BJ (cell line): Measurements from ENCODE around the gene CREB3L2. TPM values are rescaled to one million over a fixed set of nuclear protein-coding genes. Genes with fewer than 3 reads are reported as not detected.

Source experiments
- CTCF ChIA-PET: fragments of 350-600 bp; formaldehyde crosslinking; extraction: SDS; loops from one replicate; lab custom pipeline; 2021; ENCODE audit warnings: antibody characterized with exemption, inconsistent platforms; lab: Yijun Ruan, JAX
- POLR2A ChIA-PET: fragments of 300-600 bp; sonication (Branson Sonifier 250); formaldehyde crosslinking; extraction: SDS; loops from one replicate; lab custom pipeline; 2021; ENCODE audit warnings: antibody characterized with exemption; lab: Charles Lee
- DNase-seq: peaks from one replicate; pipeline ENCODE4 v3.0.0-alpha.2; 2011; ENCODE audit warnings: low read depth
- H3K27me3 ChIP-seq: 2 replicates; pipeline ENCODE4 v1.6.0; 2011; ENCODE audit warnings: low read length; ENCODE audit not compliant: control insufficient read depth, insufficient read depth
- H3K36me3 ChIP-seq: 2 replicates; pipeline ENCODE4 v1.5.1; 2011; ENCODE audit warnings: low read length; ENCODE audit not compliant: control insufficient read depth, insufficient read depth
- H3K4me3 ChIP-seq: 2 replicates; pipeline ENCODE4 v1.5.1; 2011; ENCODE audit warnings: low read depth, mild to moderate bottlenecking, control low read depth, low read length
- polyA plus RNA-seq: library from polyadenylated mRNA; depleted of rRNA; stranded (reverse); fragments of >200 nt; gene quantifications from 2 replicates; pipeline ENCODE4 v1.2.3, GENCODE V29; 2011
- TF ChIP-seq, protein P1 (sequence below): IDR thresholded peaks from 2 replicates; pipeline ENCODE4 v1.5.1; 2011; ENCODE audit warnings: low read depth, mild to moderate bottlenecking, control low read depth, inconsistent platforms, low read length, moderate library complexity; ENCODE audit not compliant: insufficient read depth

CREB3L2 gene
- polyA plus RNA-seq, 1 experiment, result 62.2 TPM

DNA sequence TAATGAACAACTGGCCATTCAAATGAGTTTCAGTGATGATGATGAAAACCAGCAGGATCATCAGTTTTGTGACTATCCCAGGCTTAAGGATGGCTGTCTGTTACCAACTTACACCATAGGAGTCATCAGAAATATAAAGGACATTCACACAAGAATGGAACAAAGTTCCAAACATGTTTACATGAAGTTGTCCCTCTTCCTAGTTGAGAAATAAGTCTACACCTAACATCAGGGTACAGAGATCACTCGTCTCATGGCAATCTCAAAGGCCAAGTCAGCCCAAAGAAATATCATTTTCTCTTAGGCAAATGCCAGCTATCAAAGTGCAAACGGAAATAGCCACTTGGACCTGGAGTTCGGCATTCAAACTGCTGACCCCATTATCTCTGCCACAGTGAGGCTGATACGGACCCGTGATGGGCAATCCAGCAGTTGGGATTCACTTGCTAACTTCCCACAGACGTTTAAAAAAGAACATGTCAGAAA, 53.0 kb downstream of the CREB3L2 start:
- no peaks in the 10 kb centered on the region for H3K36me3 ChIP-seq
- no peaks in the 10 kb centered on the region for H3K27me3 ChIP-seq
- CTCF ChIA-PET, result interaction anchor here (0.6 kb wide), 1 partner anchor 343 kb away, joined by 3 read pairs; no protein-coding TSS in a partner anchor
- TF ChIP-seq, protein P1, sequence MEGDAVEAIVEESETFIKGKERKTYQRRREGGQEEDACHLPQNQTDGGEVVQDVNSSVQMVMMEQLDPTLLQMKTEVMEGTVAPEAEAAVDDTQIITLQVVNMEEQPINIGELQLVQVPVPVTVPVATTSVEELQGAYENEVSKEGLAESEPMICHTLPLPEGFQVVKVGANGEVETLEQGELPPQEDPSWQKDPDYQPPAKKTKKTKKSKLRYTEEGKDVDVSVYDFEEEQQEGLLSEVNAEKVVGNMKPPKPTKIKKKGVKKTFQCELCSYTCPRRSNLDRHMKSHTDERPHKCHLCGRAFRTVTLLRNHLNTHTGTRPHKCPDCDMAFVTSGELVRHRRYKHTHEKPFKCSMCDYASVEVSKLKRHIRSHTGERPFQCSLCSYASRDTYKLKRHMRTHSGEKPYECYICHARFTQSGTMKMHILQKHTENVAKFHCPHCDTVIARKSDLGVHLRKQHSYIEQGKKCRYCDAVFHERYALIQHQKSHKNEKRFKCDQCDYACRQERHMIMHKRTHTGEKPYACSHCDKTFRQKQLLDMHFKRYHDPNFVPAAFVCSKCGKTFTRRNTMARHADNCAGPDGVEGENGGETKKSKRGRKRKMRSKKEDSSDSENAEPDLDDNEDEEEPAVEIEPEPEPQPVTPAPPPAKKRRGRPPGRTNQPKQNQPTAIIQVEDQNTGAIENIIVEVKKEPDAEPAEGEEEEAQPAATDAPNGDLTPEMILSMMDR, result no peak
- POLR2A ChIA-PET, result no interaction called here
- no peak for DNase-seq
- no peak overlapping the region for H3K4me3 ChIP-seq

DNA sequence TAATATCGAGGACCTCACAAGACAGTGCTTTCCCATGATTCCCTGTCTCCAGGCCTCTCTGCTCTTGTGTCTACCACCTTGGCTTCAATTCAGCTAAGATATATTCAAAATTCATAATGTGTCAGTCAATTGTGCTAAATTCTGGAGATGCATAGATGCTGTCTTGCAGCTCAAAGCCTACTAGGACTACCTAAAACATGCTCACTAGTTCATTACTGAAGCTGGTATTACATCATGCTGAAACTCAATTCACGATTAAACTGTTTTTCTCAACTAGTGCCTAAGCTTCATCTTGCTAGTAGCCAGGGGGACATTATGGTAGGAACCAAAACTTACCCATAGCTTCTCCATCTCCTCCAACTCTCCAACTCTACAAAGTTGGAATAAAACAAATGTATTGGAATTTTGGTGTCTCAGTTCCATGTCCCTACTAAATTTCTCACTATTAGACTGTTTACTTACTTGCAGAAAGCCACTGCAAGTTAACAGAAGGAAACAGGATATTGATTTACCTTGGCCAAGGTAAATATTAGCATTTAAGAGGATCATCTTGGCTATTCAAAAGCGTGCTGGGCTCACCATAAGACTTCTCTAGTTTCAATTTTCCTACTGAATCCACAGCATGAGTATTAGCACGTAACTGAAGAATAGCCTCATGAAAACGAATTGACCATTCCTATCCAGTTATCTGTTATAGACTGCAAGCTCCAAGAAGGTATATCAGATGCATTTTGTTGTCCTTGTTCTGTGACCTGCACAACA, 53.6 kb downstream of the CREB3L2 start:
- no peak overlapping the region for H3K4me3 ChIP-seq
- ChIA-PET CTCF (no interaction called here), POLR2A (no interaction called here)
- TF ChIP-seq, protein P1, result no peak
- no peak for DNase-seq
- H3K36me3 ChIP-seq, result no peaks in the 10 kb centered on the region
- H3K27me3 ChIP-seq, result no peaks in the 10 kb centered on the region

DNA sequence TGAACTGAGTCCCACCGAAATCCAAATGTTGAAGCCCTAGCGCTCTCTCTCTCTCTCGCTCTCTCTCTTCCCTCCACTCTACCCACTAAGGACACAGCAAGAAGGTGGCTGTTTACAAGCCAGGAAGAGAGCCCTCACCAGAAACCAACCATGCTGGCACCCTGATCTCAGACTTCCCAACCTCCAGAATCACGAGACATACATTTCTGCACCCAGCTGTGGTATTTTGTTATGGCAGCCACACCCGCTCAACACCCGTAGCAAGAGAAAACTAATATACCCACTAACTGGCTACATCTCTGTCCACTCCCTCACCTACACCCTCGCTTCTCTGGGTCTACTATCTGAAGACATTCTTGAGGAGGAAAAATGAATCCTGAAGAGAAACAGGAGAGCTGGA, 54.8 kb downstream of the CREB3L2 start:
- H3K36me3 ChIP-seq, result no peaks in the 10 kb centered on the region
- H3K4me3 ChIP-seq, result no peak overlapping the region
- H3K27me3 ChIP-seq, result no peaks in the 10 kb centered on the region
- ChIA-PET POLR2A (no interaction called here), CTCF (no interaction called here)
- TF ChIP-seq, protein P1, result no peak
- DNase-seq, result no peak

DNA sequence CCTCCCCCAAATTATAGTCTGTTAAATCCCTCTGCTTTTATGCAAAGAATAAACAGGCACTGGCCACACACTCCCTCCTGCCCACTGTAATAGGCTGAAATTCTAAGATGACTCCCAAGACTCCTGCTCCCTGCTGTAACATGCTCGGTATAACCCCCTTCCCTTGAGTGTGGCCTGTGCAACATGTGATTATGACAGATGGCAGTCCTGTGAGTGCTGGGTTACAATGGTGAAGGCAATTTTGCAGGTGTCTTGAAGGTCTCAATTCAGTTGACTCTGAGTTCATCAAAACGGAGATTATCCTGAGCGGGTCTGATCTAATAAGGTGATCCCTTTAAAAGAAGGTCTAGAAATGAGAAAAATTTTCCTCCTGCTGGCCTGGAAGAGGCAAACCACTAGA, 55.9 kb downstream of the CREB3L2 start:
- TF ChIP-seq, protein P1, result no peak
- Histone ChIP-seq H3K4me3 (no peak overlapping the region), H3K36me3 (no peaks in the 10 kb centered on the region), H3K27me3 (no peaks in the 10 kb centered on the region)
- CTCF ChIA-PET, result interaction anchor here (1.0 kb wide), 1 partner anchor 13 kb away, joined by 3 read pairs; no protein-coding TSS in a partner anchor
- no peak for DNase-seq
- POLR2A ChIA-PET, result no interaction called here

DNA sequence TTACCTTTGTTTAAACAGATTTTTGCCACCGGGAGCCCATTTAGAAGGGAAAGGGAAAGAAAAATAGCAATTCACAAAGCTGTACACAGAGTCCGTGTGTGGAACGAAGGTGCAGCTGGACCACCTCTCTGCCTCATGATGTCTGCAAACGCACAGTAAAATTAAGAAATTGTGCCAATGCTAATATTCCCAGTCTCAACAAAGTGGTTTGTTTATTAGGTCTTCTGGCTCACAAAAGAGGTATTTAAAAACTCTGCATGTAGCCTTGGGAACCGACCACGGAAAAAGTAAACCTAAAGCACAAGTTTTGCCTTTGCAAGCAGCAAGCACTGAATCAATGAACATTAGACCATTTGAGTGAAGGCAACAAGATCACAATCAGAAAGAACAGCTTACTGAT, 57.7 kb downstream of the CREB3L2 start:
- CTCF ChIA-PET, result no interaction called here
- no peak for DNase-seq
- H3K36me3 ChIP-seq, result no peaks in the 10 kb centered on the region
- no peaks in the 10 kb centered on the region for H3K27me3 ChIP-seq
- POLR2A ChIA-PET, result no interaction called here
- no peak overlapping the region for H3K4me3 ChIP-seq
- TF ChIP-seq, protein P1, result no peak
